Body of pancreas (tissue), 4 donors: ENCODE data around the gene NECTIN1. TPM values are rescaled to one million over a fixed set of nuclear protein-coding genes. Genes with fewer than 3 reads are reported as not detected.
A peak's percentile ranks its signal among the peaks of the same experiment; 100 is the strongest.

Experiments used
- ATAC-seq: fragments of 150-250 bp; one replicate; pipeline ENCODE4 v1.9.1; 2016
- DNase-seq, 4 donors: peaks; one replicate each; pipeline ENCODE4 v3.0.0-alpha.2; 2019
- H3K27ac ChIP-seq, 4 donors: fragments of 200-600 bp; sonication (generic); 1 replicate in 3 of 4; 2 replicates in 1 of 4; pipeline versions ENCODE4 v1.5.1 to v1.6.1; 2016 to 2019; ENCODE audit warnings: mild to moderate bottlenecking in 1 of 4, mixed read lengths in 1 of 4, moderate library complexity in 1 of 4
- H3K27me3 ChIP-seq, 2 donors: fragments of 200-600 bp; sonication (generic); one replicate each; pipeline ENCODE4 v1.6.0; 2016; ENCODE audit warnings: mild to moderate bottlenecking in 1 of 2
- H3K36me3 ChIP-seq, 2 donors: fragments of 200-600 bp; sonication (generic); replicated peaks in 1 of 2; 2 replicates each; pipeline ENCODE4 v1.5.1; 2016; ENCODE audit warnings: low read depth in 2 of 2; ENCODE audit not compliant: insufficient read depth in 1 of 2
- H3K4me1 ChIP-seq: fragments of 200-600 bp; sonication (generic); one replicate; pipeline ENCODE4 v1.6.0; 2016
- H3K4me3 ChIP-seq, 2 donors: fragments of 200-600 bp; sonication (generic); 1 replicate in 1 of 2; 2 replicates in 1 of 2; pipeline ENCODE4 v1.5.1; 2016 to 2019
- H3K9me3 ChIP-seq, 3 donors: fragments of 200-600 bp; sonication (generic); 1 replicate in 2 of 3; 2 replicates in 1 of 3; pipeline ENCODE4 v1.5.1; 2016
- CTCF ChIP-seq, 7 experiments: fragments of 450-650 bp in 4 of 7; fragments of 200-600 bp in 3 of 7; sonication (generic) in 3 of 7; IDR thresholded peaks; one replicate each; pipeline ENCODE4 v1.5.1; 2016 to 2019; ENCODE audit warnings: antibody characterized with exemption in 7 of 7
- POLR2A ChIP-seq, 3 donors: fragments of 450-650 bp; IDR thresholded peaks; one replicate each; pipeline ENCODE4 v1.6.1; 2016; ENCODE audit warnings: antibody characterized with exemption in 3 of 3, mild to moderate bottlenecking in 2 of 3
- WGBS, 2 donors: methylation state at CpG; one replicate each; pipeline ENCODE4 v1.1.5; 2017; 5-methylcytosine and 5-hydroxymethylcytosine counted together
- intact Hi-C: fragments of 100-400 bp; cut with DNase I; formaldehyde crosslinking; loops from one replicate; pipeline ENCODE4 v1.15.1; 2023
- total RNA-seq, 2 donors: library from RNA; depleted of rRNA; stranded (reverse); fragments of >200 nt; gene quantifications; one replicate each; pipeline ENCODE4 v1.1.0, GENCODE V29; 2016

Gene NECTIN1
- total RNA-seq, 2 donors from 2014 or later = 7.3 to 31.6 TPM

- Histone ChIP-seq H3K27ac (no peak overlapping the region), H3K9me3 (no peaks in the 10 kb centered on the region), H3K36me3 (no peaks in the 10 kb centered on the region), H3K4me1 (peaks cover 11% of the 10 kb centered on the region), H3K27me3 (no peaks in the 10 kb centered on the region), H3K4me3 (no peak overlapping the region)
- intact Hi-C loops = no loop called here
- no peak for TF ChIP-seq CTCF (IDR thresholded peaks at IDR 0.05)
- no peak for TF ChIP-seq POLR2A (IDR thresholded peaks at IDR 0.05)
- WGBS, 2 donors = 90 to 95% methylated on average over 8 to 15 of the region's 15 CpGs
- ATAC-seq (no peak), DNase-seq (no peak)
These were observed 41.5 kb downstream of the NECTIN1 start for GRCh38 chr11:119687373-119688046.

- WGBS, 2 donors = 91 to 95% methylated on average over 19 of the region's 19 CpGs
- TF ChIP-seq POLR2A (IDR thresholded peaks at IDR 0.05) (no peak), CTCF (IDR thresholded peaks at IDR 0.05) (no peak)
- H3K27ac ChIP-seq = no peak overlapping the region
- H3K4me1 ChIP-seq = peaks cover 17% of the 10 kb centered on the region
- no peaks in the 10 kb centered on the region for H3K27me3 ChIP-seq
- no peaks in the 10 kb centered on the region for H3K9me3 ChIP-seq
- DNase-seq (no peak), ATAC-seq (no peak)
- H3K4me3 ChIP-seq = no peak overlapping the region
- intact Hi-C loops = no loop called here
- no peaks in the 10 kb centered on the region for H3K36me3 ChIP-seq
These were observed 42.7 kb downstream of the NECTIN1 start for GRCh38 chr11:119686177-119686882.

- intact Hi-C loops = no loop called here
These were observed 43.8 kb downstream of the NECTIN1 start for GRCh38 chr11:119685111-119685746.

GRCh38 chr11:119684361-119685110, 44.5 kb downstream of the NECTIN1 start:
- DNase-seq = peak in 3 of 4 donors; percentile 39 to 47 (median 47)
- Histone ChIP-seq H3K27ac (peak overlapping the region in 3 of 4 donors; percentile 47 to 66 (median 48)), H3K27me3 (no peaks in the 10 kb centered on the region)

More at GRCh38 chr11:119685111-119685746, 43.8 kb downstream of the NECTIN1 start:
- TF ChIP-seq POLR2A (IDR thresholded peaks at IDR 0.05) (no peak), CTCF (IDR thresholded peaks at IDR 0.05) (no peak)
- DNase-seq (no peak), ATAC-seq (no peak)
- Histone ChIP-seq H3K36me3 (no peaks in the 10 kb centered on the region), H3K27me3 (no peaks in the 10 kb centered on the region), H3K9me3 (no peaks in the 10 kb centered on the region), H3K4me1 (peaks cover 28% of the 10 kb centered on the region), H3K27ac (no peak overlapping the region), H3K4me3 (no peak overlapping the region)
- 89 to 93% methylated on average over 5 to 13 of the region's 13 CpGs for WGBS, 2 donors

More at GRCh38 chr11:119684361-119685110, 44.5 kb downstream of the NECTIN1 start:
- H3K4me1 ChIP-seq = peaks cover 29% of the 10 kb centered on the region
- intact Hi-C loops = no loop called here
- 68 to 75% methylated on average over 12 to 14 of the region's 15 CpGs for WGBS, 2 donors
- TF ChIP-seq CTCF (IDR thresholded peaks at IDR 0.05) (no peak), POLR2A (IDR thresholded peaks at IDR 0.05) (no peak)
- no peak for ATAC-seq
- H3K9me3 ChIP-seq = no peaks in the 10 kb centered on the region
- H3K36me3 ChIP-seq = no peaks in the 10 kb centered on the region
- no peak overlapping the region for H3K4me3 ChIP-seq
